Measurements from ENCODE around the gene ANHX. TPM values are rescaled to one million over a fixed set of nuclear protein-coding genes. Genes with fewer than 3 reads are reported as not detected.

The ANHX gene
- total RNA-seq, 1 experiment from 2014 or later: not detected

DNA sequence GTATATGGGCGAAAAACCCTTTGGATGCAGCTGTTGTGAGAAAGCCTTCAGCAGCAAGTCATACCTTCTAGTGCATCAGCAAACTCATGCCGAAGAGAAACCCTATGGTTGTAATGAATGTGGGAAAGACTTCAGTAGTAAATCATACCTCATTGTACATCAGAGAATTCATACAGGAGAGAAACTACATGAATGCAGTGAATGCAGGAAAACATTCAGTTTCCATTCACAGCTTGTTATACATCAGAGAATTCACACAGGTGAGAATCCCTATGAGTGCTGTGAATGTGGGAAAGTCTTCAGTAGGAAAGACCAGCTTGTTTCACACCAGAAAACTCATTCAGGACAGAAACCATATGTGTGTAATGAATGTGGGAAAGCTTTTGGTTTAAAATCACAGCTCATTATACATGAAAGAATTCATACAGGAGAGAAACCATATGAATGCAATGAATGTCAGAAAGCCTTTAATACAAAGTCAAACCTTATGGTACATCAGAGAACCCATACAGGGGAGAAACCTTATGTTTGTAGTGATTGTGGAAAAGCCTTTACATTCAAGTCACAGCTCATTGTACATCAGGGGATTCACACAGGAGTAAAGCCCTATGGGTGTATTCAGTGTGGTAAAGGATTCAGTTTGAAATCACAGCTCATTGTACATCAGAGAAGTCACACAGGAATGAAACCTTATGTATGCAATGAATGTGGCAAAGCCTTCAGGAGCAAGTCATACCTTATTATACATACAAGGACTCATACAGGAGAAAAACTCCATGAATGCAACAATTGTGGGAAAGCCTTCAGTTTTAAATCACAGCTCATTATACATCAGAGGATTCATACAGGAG lies 33.0 kb downstream of the ANHX start:
- Histone ChIP-seq H3K4me3 (peak overlapping the region; percentile 29; the same call in 1 of the 2 replicates), H3K27me3 (ENCODE audit: insufficient read depth, low read depth) (no peaks in the 10 kb centered on the region), H3K4me2 (no peak overlapping the region), H3K36me3 (ENCODE audit: low read depth) (peaks cover 42% of the 10 kb centered on the region), H3F3A (ENCODE audit: insufficient read depth, low read depth) (peaks cover 34% of the 10 kb centered on the region), H2AFZ (no peak overlapping the region), H3K27ac (no peak overlapping the region), H3K9me3 (ENCODE audit: insufficient read depth, low read depth) (peaks cover 79% of the 10 kb centered on the region), H3K9me2 (ENCODE audit: insufficient read depth) (no peaks in the 10 kb centered on the region), H3K79me2 (ENCODE audit: low read depth) (no peaks in the 10 kb centered on the region), H4K20me1 (ENCODE audit: insufficient read depth) (no peaks in the 10 kb centered on the region), H3K4me1 (replicated peaks; ENCODE audit: insufficient read depth) (no peaks in the 10 kb centered on the region)
- DNase-seq: no peak
- intact Hi-C loops (cut with micrococcal nuclease; ENCODE audit: unreplicated experiment): no loop called here
- no peak for TF ChIP-seq EZH2 (IDR thresholded peaks at IDR 0.05; ENCODE audit: low read depth)
- TF ChIP-seq, protein P1, sequence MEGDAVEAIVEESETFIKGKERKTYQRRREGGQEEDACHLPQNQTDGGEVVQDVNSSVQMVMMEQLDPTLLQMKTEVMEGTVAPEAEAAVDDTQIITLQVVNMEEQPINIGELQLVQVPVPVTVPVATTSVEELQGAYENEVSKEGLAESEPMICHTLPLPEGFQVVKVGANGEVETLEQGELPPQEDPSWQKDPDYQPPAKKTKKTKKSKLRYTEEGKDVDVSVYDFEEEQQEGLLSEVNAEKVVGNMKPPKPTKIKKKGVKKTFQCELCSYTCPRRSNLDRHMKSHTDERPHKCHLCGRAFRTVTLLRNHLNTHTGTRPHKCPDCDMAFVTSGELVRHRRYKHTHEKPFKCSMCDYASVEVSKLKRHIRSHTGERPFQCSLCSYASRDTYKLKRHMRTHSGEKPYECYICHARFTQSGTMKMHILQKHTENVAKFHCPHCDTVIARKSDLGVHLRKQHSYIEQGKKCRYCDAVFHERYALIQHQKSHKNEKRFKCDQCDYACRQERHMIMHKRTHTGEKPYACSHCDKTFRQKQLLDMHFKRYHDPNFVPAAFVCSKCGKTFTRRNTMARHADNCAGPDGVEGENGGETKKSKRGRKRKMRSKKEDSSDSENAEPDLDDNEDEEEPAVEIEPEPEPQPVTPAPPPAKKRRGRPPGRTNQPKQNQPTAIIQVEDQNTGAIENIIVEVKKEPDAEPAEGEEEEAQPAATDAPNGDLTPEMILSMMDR (conservative IDR thresholded peaks at IDR 0.05): no peak
- no TSS peak for BruUV-seq (replicated peaks)
- CTCF ChIA-PET: no interaction called here
- POLR2A ChIA-PET (ENCODE audit: unreplicated experiment): interaction anchor here (0.6 to 0.9 kb wide), 2 partner anchors 72 to 125 kb away, joined by 5 to 7 read pairs; no protein-coding TSS in a partner anchor

- DNase-seq: no peak
- ChIA-PET POLR2A (ENCODE audit: unreplicated experiment) (interaction anchor here (0.6 kb wide), 1 partner anchor 124 kb away, joined by 7 read pairs; no protein-coding TSS in a partner anchor), CTCF (no interaction called here)
- TF ChIP-seq, protein P1 (conservative IDR thresholded peaks at IDR 0.05): no peak
- TF ChIP-seq EZH2 (IDR thresholded peaks at IDR 0.05; ENCODE audit: low read depth): no peak
- Histone ChIP-seq H3F3A (ENCODE audit: insufficient read depth, low read depth) (peaks cover 34% of the 10 kb centered on the region), H3K4me3 (peak overlapping the region; percentile 29; the same call in 1 of the 2 replicates), H3K27me3 (ENCODE audit: insufficient read depth, low read depth) (no peaks in the 10 kb centered on the region), H2AFZ (no peak overlapping the region), H4K20me1 (ENCODE audit: insufficient read depth) (no peaks in the 10 kb centered on the region), H3K9me3 (ENCODE audit: insufficient read depth, low read depth) (peaks cover 70% of the 10 kb centered on the region), H3K9me2 (ENCODE audit: insufficient read depth) (no peaks in the 10 kb centered on the region), H3K79me2 (ENCODE audit: low read depth) (no peaks in the 10 kb centered on the region), H3K27ac (no peak overlapping the region), H3K4me2 (no peak overlapping the region), H3K36me3 (ENCODE audit: low read depth) (peaks cover 42% of the 10 kb centered on the region), H3K4me1 (replicated peaks; ENCODE audit: insufficient read depth) (no peaks in the 10 kb centered on the region)
- intact Hi-C loops (cut with micrococcal nuclease; ENCODE audit: unreplicated experiment): no loop called here
- BruUV-seq (replicated peaks): no TSS peak
Measured at GRCh38 chr12:133201888-133202287, 33.8 kb downstream of the ANHX start.

GRCh38 chr12:133192847-133193246 lies 42.8 kb downstream of the ANHX start:
- intact Hi-C loops (cut with micrococcal nuclease; ENCODE audit: unreplicated experiment): no loop called here
- DNase-seq: no peak
- Histone ChIP-seq H3K79me2 (ENCODE audit: low read depth) (no peaks in the 10 kb centered on the region), H3F3A (ENCODE audit: insufficient read depth, low read depth) (0 out of 2 replicates have a peak, but pooled peaks cover 4% of the 10 kb centered on the region), H3K4me2 (no peak overlapping the region), H4K20me1 (ENCODE audit: insufficient read depth) (no peaks in the 10 kb centered on the region), H3K9me2 (ENCODE audit: insufficient read depth) (no peaks in the 10 kb centered on the region), H3K27me3 (ENCODE audit: insufficient read depth, low read depth) (no peaks in the 10 kb centered on the region), H3K4me3 (no peak overlapping the region), H2AFZ (no peak overlapping the region), H3K4me1 (replicated peaks; ENCODE audit: insufficient read depth) (no peaks in the 10 kb centered on the region), H3K9me3 (ENCODE audit: insufficient read depth, low read depth) (peaks cover 59% of the 10 kb centered on the region), H3K36me3 (ENCODE audit: low read depth) (peaks cover 81% of the 10 kb centered on the region), H3K27ac (no peak overlapping the region)
- POLR2A ChIA-PET (ENCODE audit: unreplicated experiment): interaction anchor here (0.6 kb wide), 1 partner anchor 535 kb away, joined by 3 read pairs; no protein-coding TSS in a partner anchor
- TF ChIP-seq EZH2 (IDR thresholded peaks at IDR 0.05; ENCODE audit: low read depth): no peak
- TF ChIP-seq, protein P1 (conservative IDR thresholded peaks at IDR 0.05): no peak
- BruUV-seq (replicated peaks): no TSS peak
- CTCF ChIA-PET: no interaction called here

Measured in PC-9 (cell line).